Measurements from ENCODE around the gene PARD3. TPM values are rescaled to one million over a fixed set of nuclear protein-coding genes. Genes with fewer than 3 reads are reported as not detected.

The PARD3 gene
- total and polyA plus RNA-seq, 8 donors = 25.6 to 54.5 (median 47.8) TPM

- no peak overlapping the region for H3K27ac ChIP-seq
- no peak for ATAC-seq
- no peak for TF ChIP-seq CTCF (IDR thresholded peaks at IDR 0.05)
- intact Hi-C loops (cut with DNase I) = no loop called here
- H3K4me3 ChIP-seq = no peak overlapping the region
- no peaks in the 10 kb centered on the region for H3K4me1 ChIP-seq
- H3K9me3 ChIP-seq = peaks cover 0 to 46% of the 10 kb centered on the region in 2 donors
- H3K36me3 ChIP-seq = no peaks in the 10 kb centered on the region
- no peak for DNase-seq
- no peaks in the 10 kb centered on the region for H3K27me3 ChIP-seq
Measured at GRCh38 chr10:34063592-34063991, 751.5 kb downstream of the PARD3 start.

GRCh38 chr10:34061841-34062240 lies 753.3 kb downstream of the PARD3 start:
- intact Hi-C loops (cut with DNase I) = no loop called here
- no peaks in the 10 kb centered on the region for H3K4me1 ChIP-seq
- peaks cover 0 to 35% of the 10 kb centered on the region in 2 donors for H3K9me3 ChIP-seq
- H3K27ac ChIP-seq = no peak overlapping the region
- DNase-seq (no peak), ATAC-seq (no peak)
- H3K36me3 ChIP-seq = no peaks in the 10 kb centered on the region
- no peaks in the 10 kb centered on the region for H3K27me3 ChIP-seq
- no peak for TF ChIP-seq CTCF (IDR thresholded peaks at IDR 0.05)
- no peak overlapping the region for H3K4me3 ChIP-seq
